Skin epidermis (tissue), 12 donors: Measurements from ENCODE around the gene ZNF652.
"Not testable (repeated sequence)": the region's sequence is repeated elsewhere in the genome, so short reads cannot be mapped to it uniquely, and the experiment has no call there.

Experiments
- H3K27ac ChIP-seq, 21 experiments: fragments of 200-600 bp; sonication (generic) in 11 of 21; one replicate each; pipeline ENCODE4 v1.5.0; 2020; ENCODE audit warnings: mild to moderate bottlenecking in 3 of 21, inconsistent platforms in 2 of 21, moderate library complexity in 2 of 21
- H3K4me3 ChIP-seq, 7 experiments: fragments of 200-600 bp; sonication (generic) in 2 of 7; one replicate each; pipeline ENCODE4 v1.5.0; 2020; ENCODE audit warnings: inconsistent platforms in 2 of 7, mild to moderate bottlenecking in 2 of 7, moderate library complexity in 1 of 7

ZNF652 gene

GRCh38 chr17:49361902-49362722 lies at the start of gene ZNF652:
Gene ZNF652 (minus strand): TSS chr17:49362250. CDS start chr17:49317725, 44,525 bp downstream.
- H3K4me3 ChIP-seq, result peak within 1 kb of the TSS; percentile 70 to 97 (median 87)
- H3K27ac ChIP-seq, result peak within 1 kb of the TSS; percentile 69 to 99 (median 93)

DNA sequence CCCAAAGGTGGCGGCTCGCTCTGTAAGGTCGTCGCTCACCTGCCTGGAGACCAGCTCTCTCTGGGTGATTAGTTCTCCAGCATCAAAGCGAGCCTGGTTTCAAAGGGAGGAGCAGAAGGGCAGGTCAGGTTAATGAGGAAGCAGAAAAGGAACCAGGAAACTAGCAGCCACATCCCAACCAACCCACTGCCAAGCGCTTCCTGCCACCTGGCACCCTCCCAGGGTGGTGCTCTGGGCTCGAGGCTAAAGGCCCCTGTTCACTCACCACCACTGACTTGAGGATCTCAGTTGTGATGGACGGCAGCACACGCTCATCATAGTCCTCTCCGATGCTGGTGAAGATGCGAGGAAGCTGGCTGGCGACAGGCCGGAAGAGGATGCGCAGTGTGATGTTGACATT lies 47.0 kb upstream of the ZNF652 start:
- Histone ChIP-seq H3K27ac (no peak overlapping the region), H3K4me3 (no peak overlapping the region)

DNA sequence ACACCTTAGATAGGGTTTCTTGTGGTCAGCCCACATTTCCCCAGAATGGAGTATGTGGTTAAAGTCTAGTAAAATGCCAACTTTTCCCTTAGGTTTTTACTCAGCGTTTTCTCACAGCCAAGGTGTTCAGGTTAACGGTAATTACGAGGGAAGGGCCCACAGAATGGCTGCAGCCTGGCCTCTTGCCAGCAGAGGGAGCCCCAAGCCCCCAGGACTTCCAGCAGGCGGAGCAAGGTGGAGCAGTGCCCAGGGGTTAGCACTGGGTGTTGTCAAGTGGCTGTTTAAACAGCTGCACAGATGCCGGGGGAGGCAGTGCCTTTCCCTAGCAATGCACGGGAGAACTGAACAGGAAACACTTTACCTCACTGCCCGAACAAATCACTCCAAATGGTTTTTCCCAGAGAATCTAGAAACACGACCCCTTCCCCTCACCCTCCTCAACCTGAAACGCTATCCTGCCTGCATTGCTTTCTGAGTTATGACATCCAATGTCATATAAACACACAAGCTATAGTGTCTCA lies 46.0 kb upstream of the ZNF652 start:
- H3K4me3 ChIP-seq, result no peak overlapping the region
- H3K27ac ChIP-seq, result peak overlapping the region in 1 of 21 experiments; percentile 25

DNA sequence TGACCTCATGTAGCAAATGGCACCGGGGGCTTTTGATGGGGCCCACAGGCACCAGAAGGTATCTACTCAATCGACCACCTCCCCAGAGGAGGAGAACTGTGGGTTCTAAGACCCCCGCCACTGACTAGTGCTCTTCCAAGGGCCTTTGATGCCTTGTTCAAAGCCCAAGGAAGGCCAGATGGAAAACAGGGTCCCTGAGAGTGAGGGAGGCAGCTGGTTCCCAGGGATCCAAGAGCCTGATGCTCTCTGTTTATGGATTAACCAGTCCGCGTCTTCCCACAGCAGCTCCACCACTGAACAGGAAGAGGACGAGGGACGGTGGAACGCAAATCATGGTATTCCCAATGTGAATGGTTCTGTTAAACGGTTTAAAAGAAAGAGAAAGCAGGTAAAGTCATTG lies 45.0 kb upstream of the ZNF652 start:
- no peak overlapping the region for H3K4me3 ChIP-seq
- no peak overlapping the region for H3K27ac ChIP-seq

GRCh38 chr17:49406421-49407061 lies 44.5 kb upstream of the ZNF652 start:
- H3K4me3 ChIP-seq, result no peak overlapping the region
- no peak overlapping the region for H3K27ac ChIP-seq

DNA sequence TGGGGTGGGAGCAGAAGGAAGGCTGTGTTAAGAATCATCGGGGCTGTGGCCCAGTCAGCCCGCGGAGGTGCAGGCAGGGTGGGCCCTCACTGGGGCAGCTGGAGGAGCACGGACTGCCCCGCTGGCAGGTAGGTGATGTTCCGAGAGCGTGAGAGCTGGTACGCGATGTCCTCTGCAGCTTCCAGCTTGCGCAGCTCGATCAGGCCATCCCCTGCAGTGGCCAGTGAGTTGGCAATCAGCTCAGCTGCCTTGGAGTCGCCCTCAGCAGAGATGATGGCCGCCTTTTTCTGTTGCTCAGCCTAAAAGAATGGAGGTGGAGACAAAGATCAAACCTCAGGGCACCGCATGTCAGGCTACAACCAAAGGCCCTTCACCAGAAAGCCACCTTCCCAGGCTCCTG lies 42.9 kb upstream of the ZNF652 start:
- Histone ChIP-seq H3K27ac (peak overlapping the region in 1 of 21 experiments; percentile 55), H3K4me3 (no peak overlapping the region)

DNA sequence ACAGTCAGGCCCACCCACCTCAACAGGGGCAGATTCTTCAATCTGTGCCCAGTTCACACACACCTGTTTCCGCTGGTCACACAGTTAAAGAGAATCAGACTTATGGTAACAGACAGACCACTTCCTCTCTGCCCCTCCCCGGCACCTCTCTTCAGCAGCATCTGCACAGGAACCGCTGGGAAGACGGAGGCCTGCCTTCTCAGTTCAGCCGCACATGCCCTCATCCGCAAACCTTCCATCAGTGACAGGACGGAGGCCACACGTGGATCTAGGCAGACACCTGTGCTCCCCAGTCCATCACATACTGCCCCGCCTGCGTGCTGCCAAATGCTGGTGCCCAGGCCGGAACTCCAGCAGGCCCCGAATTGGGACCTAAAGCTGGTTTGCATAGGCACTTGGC lies 42.3 kb upstream of the ZNF652 start:
- no peak overlapping the region for H3K4me3 ChIP-seq
- peak overlapping the region in 2 of 21 experiments; percentile 36 to 55 for H3K27ac ChIP-seq

DNA sequence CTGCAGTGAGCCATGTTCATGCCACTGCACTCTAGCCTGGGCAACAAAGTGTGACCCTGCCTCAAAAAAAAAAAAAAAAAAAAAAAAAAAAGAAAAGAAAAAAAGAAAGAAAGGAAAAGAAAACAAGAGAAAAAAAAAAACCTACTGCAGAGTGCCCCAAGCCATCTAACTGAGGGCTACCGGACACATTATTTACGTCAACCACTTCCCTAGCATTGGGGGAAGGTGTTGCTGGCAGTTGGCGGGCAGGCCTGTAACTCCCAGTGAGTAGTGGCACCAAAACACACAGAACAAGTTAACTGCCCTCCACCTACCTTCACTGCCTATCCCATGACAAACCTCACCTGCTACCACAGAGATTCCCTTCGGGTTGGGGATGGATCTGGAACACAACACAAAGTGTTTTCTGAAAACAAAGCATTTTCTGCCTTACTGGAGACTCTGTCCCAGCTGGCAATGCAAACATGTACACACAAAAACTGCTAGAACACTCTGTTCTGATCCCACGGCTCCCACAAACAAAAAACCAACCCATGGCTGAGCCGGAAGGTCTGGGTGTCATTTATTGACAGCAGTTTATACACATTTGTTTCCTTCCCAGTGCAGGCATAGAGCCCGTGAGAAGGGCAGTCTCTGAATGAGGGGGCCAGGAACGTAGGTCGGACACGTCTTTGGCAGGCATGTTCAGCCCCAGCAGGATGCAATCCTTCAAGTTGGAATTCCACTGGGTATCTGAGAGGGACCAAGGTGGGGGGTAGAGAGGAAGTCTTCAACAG lies 41.7 kb upstream of the ZNF652 start:
- Histone ChIP-seq H3K4me3 (no peak overlapping the region), H3K27ac (peak overlapping the region in 5 of 21 experiments; percentile 9 to 55 (median 36))

- Histone ChIP-seq H3K27ac (peak overlapping the region in 1 of 21 experiments; percentile 60), H3K4me3 (no peak overlapping the region)
These were observed 40.7 kb upstream of the ZNF652 start for GRCh38 chr17:49402706-49403105.

GRCh38 chr17:49401971-49402611 lies 40.0 kb upstream of the ZNF652 start:
- H3K27ac ChIP-seq, result peak overlapping the region in 1 of 21 experiments; percentile 60
- H3K4me3 ChIP-seq, result no peak overlapping the region

- Histone ChIP-seq H3K27ac (no peak overlapping the region), H3K4me3 (no peak overlapping the region)
These were observed 37.9 kb upstream of the ZNF652 start for GRCh38 chr17:49399995-49400394.

DNA sequence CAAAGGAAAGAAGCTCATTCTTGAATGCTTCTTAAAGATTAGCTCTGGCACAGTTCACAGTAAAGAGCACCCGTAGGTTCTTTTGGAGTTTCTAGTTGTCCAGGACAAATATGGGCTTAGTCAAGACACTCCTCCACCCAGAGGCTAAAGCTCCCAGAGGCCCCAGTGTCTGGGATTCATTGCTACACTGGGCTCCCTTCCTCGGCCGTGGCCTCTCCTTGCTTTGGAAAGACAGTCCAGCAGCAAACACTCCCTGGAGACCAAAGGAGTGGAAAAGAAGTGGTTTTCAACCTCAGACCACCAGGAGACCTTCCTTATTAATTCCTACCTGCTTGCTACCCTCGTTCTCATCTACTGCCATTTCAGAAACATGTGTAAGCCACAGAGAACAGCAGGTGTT lies 35.5 kb upstream of the ZNF652 start:
- H3K27ac ChIP-seq, result no peak overlapping the region

DNA sequence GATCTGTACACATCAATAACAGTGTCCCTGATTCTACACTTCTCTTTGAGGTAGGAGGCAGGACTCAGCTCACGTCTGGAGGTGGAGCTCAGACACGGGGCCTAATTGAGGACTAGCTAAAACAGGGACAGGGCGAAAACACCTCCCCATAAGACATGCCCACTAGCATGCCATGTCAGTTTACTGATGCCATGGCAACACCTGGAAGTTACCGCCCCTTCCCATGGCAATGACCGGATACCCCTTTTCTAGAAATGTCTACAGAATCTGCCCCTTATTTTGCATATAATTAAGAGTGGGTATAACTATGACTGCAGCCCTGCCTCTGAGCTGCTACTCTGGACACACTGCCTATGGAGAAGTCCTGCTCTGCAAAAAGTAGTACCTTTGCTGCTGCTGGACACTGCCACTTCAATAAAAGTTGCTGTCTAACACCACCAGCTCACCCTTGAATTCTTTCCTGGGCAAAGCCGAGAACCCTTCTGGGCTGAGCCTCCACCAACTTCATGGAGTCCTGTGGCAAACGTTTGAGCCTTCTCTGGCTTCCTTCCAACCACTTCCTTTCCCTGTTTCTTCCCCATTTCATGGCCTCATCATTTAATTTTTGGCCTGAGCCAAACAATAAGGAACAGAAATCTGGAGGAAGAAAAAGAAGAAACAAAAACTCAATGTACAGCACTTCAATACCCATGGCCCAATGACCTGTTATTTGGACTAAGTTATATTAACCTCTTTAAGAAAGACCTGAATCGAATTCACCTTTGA lies 31.6 kb upstream of the ZNF652 start:
- no peak overlapping the region for H3K4me3 ChIP-seq
- H3K27ac ChIP-seq, result peak overlapping the region in 5 of 21 experiments; percentile 14 to 67 (median 40)

More for the DNA sequence above, 35.5 kb upstream of the ZNF652 start:
- no peak overlapping the region for H3K4me3 ChIP-seq

DNA sequence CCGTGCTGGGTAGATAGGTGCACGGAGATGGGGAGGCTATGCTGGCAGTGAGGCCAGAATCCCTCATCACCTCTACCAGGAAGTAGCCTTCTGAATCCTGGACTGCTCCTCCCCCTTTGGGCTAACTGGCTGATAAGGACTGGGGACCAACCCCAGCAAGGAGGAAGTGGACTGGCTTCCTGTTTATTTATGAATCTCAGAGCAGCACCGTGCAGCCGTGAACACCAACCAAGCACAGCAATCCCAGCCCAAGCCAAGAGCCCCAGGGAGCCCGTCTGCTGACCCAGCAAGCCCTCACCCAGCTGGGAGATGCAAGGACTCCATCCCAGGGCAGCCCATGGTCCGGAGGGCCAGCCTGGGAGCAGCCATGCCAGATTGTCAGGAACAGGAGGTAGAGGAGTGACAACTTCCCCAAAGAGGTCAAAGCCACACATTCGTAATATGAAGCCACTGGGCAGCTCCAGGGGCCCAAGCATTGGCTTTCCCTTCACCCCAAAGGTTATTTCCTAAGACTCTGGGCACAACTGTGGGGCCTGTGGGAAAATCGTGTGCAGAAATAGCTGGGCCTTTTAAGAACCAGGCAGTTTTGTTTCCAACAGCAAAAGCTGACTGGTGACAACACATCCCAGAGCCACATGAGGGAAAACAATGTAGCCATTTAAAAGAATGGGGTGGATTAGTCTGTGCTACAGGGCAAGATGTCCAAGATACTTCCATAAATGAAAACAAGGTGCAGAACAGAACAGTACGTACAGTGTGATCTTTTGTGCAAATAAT lies 28.7 kb upstream of the ZNF652 start:
- Histone ChIP-seq H3K4me3 (no peak overlapping the region), H3K27ac (peak overlapping the region; percentile 24 to 89 (median 72))

- H3K27ac ChIP-seq, result peak overlapping the region in 18 of 21 experiments; percentile 24 to 89 (median 77)
- H3K4me3 ChIP-seq, result not testable (repeated sequence)
These were observed 27.7 kb upstream of the ZNF652 start for GRCh38 chr17:49389514-49390347.

GRCh38 chr17:49388692-49389513 lies 26.9 kb upstream of the ZNF652 start:
- Histone ChIP-seq H3K27ac (peak overlapping the region in 14 of 21 experiments; percentile 3 to 89 (median 68)), H3K4me3 (no peak overlapping the region)
